K562 (cell line): Measurements from ENCODE around the gene DCAF6. TPM values are rescaled to one million over a fixed set of nuclear protein-coding genes. Genes with fewer than 3 reads are reported as not detected.

Experiments
- ATAC-seq: fragments of 200-7000 bp; cut with Tn5 transposase; 3 replicates; pipeline ENCODE4 v1.9.1; 2020; ENCODE audit warnings: moderate library complexity
- BruUV-seq: library from RNA; stranded (reverse); fragments of 400-500 nt; replicated peaks from 2 replicates; lab custom pipeline; 2021; lab: Mats Ljungman, UMichigan
- CTCF ChIA-PET: fragments of 300-600 bp; formaldehyde crosslinking; extraction: SDS; loops from one replicate; lab custom pipeline; 2021; ENCODE audit warnings: low intra/inter-chr PET ratio; lab: Yijun Ruan, JAX
- POLR2A ChIA-PET: fragments of 300-600, 350-650 bp; sonication (Branson Sonifier 250); formaldehyde crosslinking; extraction: SDS; loops from one replicate; lab custom pipeline; 2021; ENCODE audit warnings: antibody characterized with exemption, inconsistent platforms; lab: Yijun Ruan, JAX
- DNase-seq, 4 experiments: peaks; one replicate each; pipeline versions ENCODE4 v3.0.0 to v3.0.0-alpha.2; 2011 to 2018; ENCODE audit warnings: low spot score in 3 of 4, mixed read lengths in 3 of 4; ENCODE audit errors: extremely low read depth in 1 of 4
- FAIRE-seq: peaks from 2 replicates; lab custom pipeline; 2011; peaks lifted over from hg19 to GRCh38; lab: Jason Lieb, UNC
- H2AFZ ChIP-seq: 2 replicates; pipeline ENCODE4 v1.6.0; 2011; ENCODE audit warnings: low read depth, low read length, control low read depth, inconsistent platforms
- H3K27ac ChIP-seq: fragments of 200-600 bp; 3 replicates; pipeline ENCODE4 v1.8.0; 2011; ENCODE audit warnings: low read depth, mild to moderate bottlenecking, control low read depth, inconsistent platforms, low read length, moderate library complexity, mixed read lengths; ENCODE audit errors: extremely low read depth
- H3K27me3 ChIP-seq, 2 experiments: fragments of 300-600 bp in 1 of 2; 2 replicates in 1 of 2; 3 replicates in 1 of 2; pipeline versions ENCODE4 v1.6.0 to v1.8.0; 2011; ENCODE audit warnings: inconsistent platforms in 2 of 2, low read length in 2 of 2, mild to moderate bottlenecking in 1 of 2, mixed read lengths in 1 of 2, moderate library complexity in 1 of 2; ENCODE audit not compliant: control insufficient read depth in 2 of 2, insufficient read depth in 2 of 2
- H3K36me3 ChIP-seq: fragments of 300-600 bp; 3 replicates; pipeline ENCODE4 v1.8.0; 2011; ENCODE audit warnings: mild to moderate bottlenecking, low read length, inconsistent platforms; ENCODE audit not compliant: control insufficient read depth, insufficient read depth
- H3K4me1 ChIP-seq, 2 experiments: fragments of 200-600 bp in 1 of 2; replicated peaks in 1 of 2; 2 replicates in 1 of 2; 3 replicates in 1 of 2; pipeline versions ENCODE4 v1.5.1 to v1.8.0; 2011; ENCODE audit warnings: inconsistent platforms in 2 of 2, low read length in 2 of 2, mild to moderate bottlenecking in 1 of 2, mixed read lengths in 1 of 2, moderate library complexity in 1 of 2; ENCODE audit not compliant: control insufficient read depth in 2 of 2, insufficient read depth in 2 of 2
- H3K4me2 ChIP-seq: 2 replicates; pipeline ENCODE4 v1.6.1; 2011; ENCODE audit warnings: low read length, control low read depth, inconsistent platforms, mixed read lengths; ENCODE audit not compliant: insufficient read depth
- H3K4me3 ChIP-seq: fragments of 200-600 bp; sonication (generic), shearing (Covaris generic); 2 replicates; pipeline ENCODE4 v1.5.1; 2016; ENCODE audit warnings: control low read depth, inconsistent platforms
- H3K79me2 ChIP-seq: fragments of 200-600 bp; 3 replicates; pipeline ENCODE4 v1.8.0; 2011; ENCODE audit warnings: low read length, inconsistent platforms; ENCODE audit not compliant: control insufficient read depth, insufficient read depth
- H3K9ac ChIP-seq, 2 experiments: 2 replicates each; pipeline versions ENCODE4 v1.6.0 to v1.6.1; 2011; ENCODE audit warnings: low read depth in 2 of 2, low read length in 2 of 2, control low read depth in 1 of 2, inconsistent platforms in 1 of 2, mild to moderate bottlenecking in 1 of 2, mixed read lengths in 1 of 2; ENCODE audit not compliant: insufficient read depth in 1 of 2
- H3K9me1 ChIP-seq: one replicate; pipeline ENCODE4 v1.6.0; 2011; ENCODE audit warnings: inconsistent platforms, mild to moderate bottlenecking, low read length, moderate library complexity; ENCODE audit not compliant: control insufficient read depth, insufficient read depth
- H3K9me3 ChIP-seq: replicated peaks from 2 replicates; pipeline ENCODE4 v1.5.1; 2011; ENCODE audit warnings: low read depth, low read length, inconsistent platforms; ENCODE audit not compliant: control insufficient read depth, insufficient read depth
- H4K20me1 ChIP-seq: replicated peaks from 2 replicates; pipeline ENCODE4 v1.6.1; 2011; ENCODE audit warnings: low read length, inconsistent platforms, mixed read lengths; ENCODE audit not compliant: control insufficient read depth, insufficient read depth
- CCNT2 ChIP-seq: IDR thresholded peaks from 2 replicates; pipeline ENCODE4 v1.6.1; 2011; ENCODE audit warnings: borderline replicate concordance, low read depth, mild to moderate bottlenecking, moderate library complexity, mixed read lengths, low read length; ENCODE audit not compliant: insufficient read length; ENCODE audit errors: extremely low read depth
- CREM ChIP-seq: IDR thresholded peaks from 2 replicates; pipeline ENCODE4 v1.6.1; 2014; ENCODE audit warnings: antibody characterized with exemption, low read depth
- DACH1 ChIP-seq: fragments of 450-650 bp; IDR thresholded peaks from 2 replicates; pipeline ENCODE4 v1.6.1; 2018; ENCODE audit not compliant: partially characterized antibody
- DDX20 ChIP-seq: fragments of 450-650 bp; IDR thresholded peaks from 2 replicates; pipeline ENCODE4 v1.6.1; 2016; ENCODE audit warnings: missing genetic modification characterization, low read depth, mild to moderate bottlenecking, missing compliant biosample characterization, moderate library complexity
- EGR1 ChIP-seq: fragments of 450-650 bp; conservative IDR thresholded peaks from 2 replicates; pipeline ENCODE4 v1.6.1; 2017; ENCODE audit warnings: mild to moderate bottlenecking
- GABPB2 ChIP-seq: fragments of 250-450 bp; sonication (Bioruptor Pico); conservative IDR thresholded peaks from 2 replicates; pipeline ENCODE4 v1.5.1; 2021; ENCODE audit warnings: mild to moderate bottlenecking
- HDAC8 ChIP-seq: fragments of 450-650 bp; IDR thresholded peaks from 2 replicates; pipeline ENCODE4 v1.6.1; 2016; ENCODE audit warnings: mild to moderate bottlenecking, missing genetic modification characterization, moderate library complexity, missing compliant biosample characterization
- PCBP1 ChIP-seq: fragments of 200-400 bp; formaldehyde crosslinking; IDR thresholded peaks from 2 replicates; pipeline ENCODE4 v1.6.1; 2018; ENCODE audit warnings: mild to moderate bottlenecking, low read depth, low read length; ENCODE audit not compliant: poor library complexity, severe bottlenecking
- PML ChIP-seq: IDR thresholded peaks from 2 replicates; pipeline ENCODE4 v1.6.1; 2012; ENCODE audit warnings: low read length, inconsistent platforms
- POLR3G ChIP-seq: IDR thresholded peaks from 2 replicates; pipeline ENCODE4 v1.6.1; 2011; ENCODE audit not compliant: insufficient read length, insufficient replicate concordance; ENCODE audit errors: extremely low read depth
- RAD21 ChIP-seq, 2 experiments: fragments of 250-450 bp in 1 of 2; fragments of 450-650 bp in 1 of 2; sonication (Bioruptor Pico) in 1 of 2; formaldehyde crosslinking in 1 of 2; IDR thresholded peaks in 1 of 2; conservative IDR thresholded peaks in 1 of 2; 2 replicates each; pipeline versions ENCODE4 v1.4.0 to v1.8.0; 2020 to 2022; ENCODE audit warnings: mild to moderate bottlenecking in 2 of 2, moderate library complexity in 1 of 2
- TAF1 ChIP-seq: IDR thresholded peaks from 2 replicates; pipeline ENCODE4 v1.6.1; 2011; ENCODE audit warnings: mild to moderate bottlenecking, low read length, moderate library complexity; ENCODE audit not compliant: insufficient read depth, control insufficient read depth, severe bottlenecking; ENCODE audit errors: extremely low read depth
- TCF15 ChIP-seq: fragments of 250-450 bp; sonication (Bioruptor Pico); IDR thresholded peaks from 2 replicates; pipeline ENCODE4 v1.8.0; 2022; ENCODE audit warnings: moderate library complexity, mild to moderate bottlenecking, inconsistent platforms
- TCFL5 ChIP-seq: fragments of 250-450 bp; sonication (Bioruptor Pico); conservative IDR thresholded peaks from 2 replicates; pipeline ENCODE4 v1.6.1; 2021; ENCODE audit warnings: mild to moderate bottlenecking, moderate library complexity, matching md5 sums
- TEAD4 ChIP-seq, 2 experiments: sonication (generic) in 1 of 2; formaldehyde crosslinking in 1 of 2; IDR thresholded peaks; 2 replicates each; pipeline versions ENCODE4 v1.6.1 to v1.8.0; 2012 to 2022; ENCODE audit warnings: borderline replicate concordance in 1 of 2, inconsistent platforms in 1 of 2, low read length in 1 of 2, mild to moderate bottlenecking in 1 of 2, missing genetic modification reagents in 1 of 2
- THRA ChIP-seq: fragments of 450-650 bp; IDR thresholded peaks from 2 replicates; pipeline ENCODE4 v1.6.1; 2017; ENCODE audit warnings: mild to moderate bottlenecking, moderate library complexity
- ZBTB26 ChIP-seq: fragments of 450-650 bp; formaldehyde crosslinking; IDR thresholded peaks from 2 replicates; pipeline ENCODE4 v1.4.0; 2022; ENCODE audit warnings: missing genetic modification characterization
- ZFX ChIP-seq: sonication (generic); formaldehyde crosslinking; IDR thresholded peaks from 2 replicates; pipeline ENCODE4 v1.8.0; 2022; ENCODE audit warnings: mild to moderate bottlenecking, missing genetic modification reagents, moderate library complexity
- ZNF12 ChIP-seq: sonication (generic); formaldehyde crosslinking; IDR thresholded peaks from 2 replicates; pipeline ENCODE4 v1.4.0; 2020; ENCODE audit warnings: mild to moderate bottlenecking, missing genetic modification reagents
- ZNF785 ChIP-seq: fragments of 250-450 bp; sonication (Bioruptor Pico); IDR thresholded peaks from 2 replicates; pipeline ENCODE4 v1.4.0; 2020; ENCODE audit warnings: mild to moderate bottlenecking
- WGBS: fragments of 100-300 bp; shearing (Covaris generic); methylation state at CpG from one replicate; pipeline ENCODE4 v1.1.6; 2016; ENCODE audit warnings: low coverage, mixed read lengths; ENCODE audit not compliant: insufficient coverage; ENCODE audit errors: missing lambda C conversion rate; 5-methylcytosine and 5-hydroxymethylcytosine counted together
- in situ Hi-C: fragments of 300-500 bp; cut with MboI; formaldehyde crosslinking; loops from 4 replicates; pipeline ENCODE4 v1.15.0; 2018; ENCODE audit warnings: inconsistent platforms, mixed read lengths
- intact Hi-C: fragments of 100-400 bp; cut with micrococcal nuclease; formaldehyde crosslinking; loops from 2 replicates; pipeline ENCODE4 v1.14.2; 2022
- polyA plus RNA-seq, 8 experiments: library from polyadenylated mRNA; depleted of rRNA in 4 of 8; stranded (reverse) in 5 of 8; unstranded in 3 of 8; fragments of >200 nt; fragmentation: Nextera tagmentation in 2 of 8; fragmentation: Illumina TruSeq in 1 of 8; extraction: Ambion mirVana in 2 of 8; extraction: Trizol in 1 of 8; gene quantifications; 2 replicates each; pipeline versions ENCODE4 v1.2.1 to v1.2.3, GENCODE V29; 2011 to 2014; ENCODE audit warnings: inconsistent platforms in 1 of 8, missing spikeins in 1 of 8
- total RNA-seq, 7 experiments: library from RNA; depleted of rRNA in 6 of 7; stranded (reverse); fragments of >200 nt in 6 of 7; fragmentation: Illumina TruSeq in 2 of 7; extraction: Trizol in 2 of 7; gene quantifications; 2 replicates each; pipeline versions ENCODE4 v1.2.1 to v1.2.3, GENCODE V29; 2011 to 2021; ENCODE audit warnings: low replicate concordance in 1 of 7

Gene DCAF6
- total and polyA plus RNA-seq, 9 of the 15 experiments (the other 6 are each of a cell fraction or from before 2014, with no cell fraction given), result 19.1 to 102 (median 46.3) TPM

GRCh38 chr1:167999877-168000276 lies 63.4 kb downstream of the DCAF6 start (continued):
- TF ChIP-seq CCNT2 (no peak), DACH1 (no peak), ZNF785 (CRISPR knock-in tag) (no peak), THRA (no peak)

- Histone ChIP-seq H3K9ac (no peak overlapping the region), H2AFZ (no peak overlapping the region), H4K20me1 (no peaks in the 10 kb centered on the region), H3K4me1 (no peaks in the 10 kb centered on the region), H3K4me3 (no peak overlapping the region), H3K4me2 (no peak overlapping the region), H3K9me1 (no peaks in the 10 kb centered on the region), H3K27ac (no peak overlapping the region), H3K9me3 (no peaks in the 10 kb centered on the region), H3K36me3 (peaks cover 79% of the 10 kb centered on the region), H3K79me2 (no peaks in the 10 kb centered on the region), H3K27me3 (no peaks in the 10 kb centered on the region)
- ChIA-PET POLR2A (interaction anchor here (1.4 to 2.1 kb wide), 2 partner anchors 10 kb away, joined by 6 to 10 read pairs; no protein-coding TSS in a partner anchor), CTCF (no interaction called here)
- no peak for DNase-seq
- intact Hi-C loops (no loop called here), in situ Hi-C loops (no loop called here)
- 80% methylated on average over 3 of the region's 3 CpGs for WGBS
- FAIRE-seq, result no peak
- no TSS peak for BruUV-seq
- no peak for ATAC-seq
- TF ChIP-seq TEAD4 (IDR thresholded peaks at IDR 0.05; ENCODE audit: low read length) (no peak), TEAD4 (CRISPR knock-in tag; IDR thresholded peaks at IDR 0.05; ENCODE audit: borderline replicate concordance) (no peak), TCF15 (CRISPR knock-in tag) (no peak), POLR3G (no peak), DDX20 (tag) (no peak), ZNF12 (no peak), CREM (no peak), PCBP1 (no peak), HDAC8 (tag) (no peak), TCFL5 (CRISPR knock-in tag) (no peak), RAD21 (CRISPR knock-in tag; conservative IDR thresholded peaks at IDR 0.05 in 1 of 2, IDR thresholded peaks at IDR 0.05 in 1 of 2) (no peak), TAF1 (no peak), PML (no peak), GABPB2 (CRISPR knock-in tag) (no peak), ZFX (CRISPR knock-in tag) (no peak), ZBTB26 (CRISPR knock-in tag) (no peak), EGR1 (no peak)
Measured at GRCh38 chr1:168000656-168001055, 64.2 kb downstream of the DCAF6 start.
